ENCODE results near the gene ZNF277.

Gene ZNF277

DNA sequence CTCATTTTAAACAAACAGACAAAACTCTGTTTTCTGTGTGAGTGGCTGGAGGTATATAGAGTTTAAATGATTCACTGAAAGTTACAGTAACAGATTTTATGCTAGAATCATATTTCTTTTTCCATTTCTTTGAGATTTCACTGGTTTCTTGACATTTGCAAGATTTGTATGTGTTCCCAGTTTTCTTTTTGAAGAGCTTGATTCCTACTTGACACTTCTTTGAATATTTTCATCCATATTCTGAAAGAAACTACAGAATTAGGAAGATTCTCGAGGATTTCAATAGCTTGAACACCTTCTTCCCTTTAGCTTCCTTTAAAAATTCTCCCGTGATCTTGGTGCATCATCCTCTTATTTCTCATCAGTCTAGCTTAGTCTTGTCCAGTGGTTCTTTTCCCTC is 93.6 kb downstream of the ZNF277 start:
- TF ChIP-seq, protein P1, sequence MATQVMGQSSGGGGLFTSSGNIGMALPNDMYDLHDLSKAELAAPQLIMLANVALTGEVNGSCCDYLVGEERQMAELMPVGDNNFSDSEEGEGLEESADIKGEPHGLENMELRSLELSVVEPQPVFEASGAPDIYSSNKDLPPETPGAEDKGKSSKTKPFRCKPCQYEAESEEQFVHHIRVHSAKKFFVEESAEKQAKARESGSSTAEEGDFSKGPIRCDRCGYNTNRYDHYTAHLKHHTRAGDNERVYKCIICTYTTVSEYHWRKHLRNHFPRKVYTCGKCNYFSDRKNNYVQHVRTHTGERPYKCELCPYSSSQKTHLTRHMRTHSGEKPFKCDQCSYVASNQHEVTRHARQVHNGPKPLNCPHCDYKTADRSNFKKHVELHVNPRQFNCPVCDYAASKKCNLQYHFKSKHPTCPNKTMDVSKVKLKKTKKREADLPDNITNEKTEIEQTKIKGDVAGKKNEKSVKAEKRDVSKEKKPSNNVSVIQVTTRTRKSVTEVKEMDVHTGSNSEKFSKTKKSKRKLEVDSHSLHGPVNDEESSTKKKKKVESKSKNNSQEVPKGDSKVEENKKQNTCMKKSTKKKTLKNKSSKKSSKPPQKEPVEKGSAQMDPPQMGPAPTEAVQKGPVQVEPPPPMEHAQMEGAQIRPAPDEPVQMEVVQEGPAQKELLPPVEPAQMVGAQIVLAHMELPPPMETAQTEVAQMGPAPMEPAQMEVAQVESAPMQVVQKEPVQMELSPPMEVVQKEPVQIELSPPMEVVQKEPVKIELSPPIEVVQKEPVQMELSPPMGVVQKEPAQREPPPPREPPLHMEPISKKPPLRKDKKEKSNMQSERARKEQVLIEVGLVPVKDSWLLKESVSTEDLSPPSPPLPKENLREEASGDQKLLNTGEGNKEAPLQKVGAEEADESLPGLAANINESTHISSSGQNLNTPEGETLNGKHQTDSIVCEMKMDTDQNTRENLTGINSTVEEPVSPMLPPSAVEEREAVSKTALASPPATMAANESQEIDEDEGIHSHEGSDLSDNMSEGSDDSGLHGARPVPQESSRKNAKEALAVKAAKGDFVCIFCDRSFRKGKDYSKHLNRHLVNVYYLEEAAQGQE (IDR thresholded peaks at IDR 0.05; ENCODE audit: low read depth): no peak
- no peak for TF ChIP-seq NFIC (IDR thresholded peaks at IDR 0.05)
- TF ChIP-seq CEBPB (IDR thresholded peaks at IDR 0.05): no peak
- no peak for TF ChIP-seq TEAD4 (IDR thresholded peaks at IDR 0.05)
- no peak for TF ChIP-seq TCF12 (IDR thresholded peaks at IDR 0.05; ENCODE audit: low read depth)
- TF ChIP-seq YY1 (IDR thresholded peaks at IDR 0.05; ENCODE audit: low read depth): no peak
- TF ChIP-seq, protein P2, sequence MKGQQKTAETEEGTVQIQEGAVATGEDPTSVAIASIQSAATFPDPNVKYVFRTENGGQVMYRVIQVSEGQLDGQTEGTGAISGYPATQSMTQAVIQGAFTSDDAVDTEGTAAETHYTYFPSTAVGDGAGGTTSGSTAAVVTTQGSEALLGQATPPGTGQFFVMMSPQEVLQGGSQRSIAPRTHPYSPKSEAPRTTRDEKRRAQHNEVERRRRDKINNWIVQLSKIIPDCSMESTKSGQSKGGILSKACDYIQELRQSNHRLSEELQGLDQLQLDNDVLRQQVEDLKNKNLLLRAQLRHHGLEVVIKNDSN (IDR thresholded peaks at IDR 0.05): no peak
- TF ChIP-seq TAF1 (IDR thresholded peaks at IDR 0.05; ENCODE audit: low read depth): no peak
- TF ChIP-seq FOXM1 (IDR thresholded peaks at IDR 0.05; ENCODE audit: borderline replicate concordance, low read depth): no peak
- TF ChIP-seq ZBTB7A (IDR thresholded peaks at IDR 0.05; ENCODE audit: low read depth): no peak
- no peak for TF ChIP-seq RAD21 (IDR thresholded peaks at IDR 0.05; ENCODE audit: low read depth)
- TF ChIP-seq CREB1 (IDR thresholded peaks at IDR 0.05; ENCODE audit: low read depth): no peak
- TF ChIP-seq EGR1 (IDR thresholded peaks at IDR 0.05): no peak

- TF ChIP-seq, protein P3, sequence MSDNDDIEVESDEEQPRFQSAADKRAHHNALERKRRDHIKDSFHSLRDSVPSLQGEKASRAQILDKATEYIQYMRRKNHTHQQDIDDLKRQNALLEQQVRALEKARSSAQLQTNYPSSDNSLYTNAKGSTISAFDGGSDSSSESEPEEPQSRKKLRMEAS (IDR thresholded peaks at IDR 0.05): no peak
- TF ChIP-seq, protein P2 (IDR thresholded peaks at IDR 0.05): no peak
- no peak for TF ChIP-seq ZBTB7A (IDR thresholded peaks at IDR 0.05; ENCODE audit: low read depth)
- no peak for TF ChIP-seq CEBPB (IDR thresholded peaks at IDR 0.05)
- TF ChIP-seq FOXM1 (IDR thresholded peaks at IDR 0.05; ENCODE audit: borderline replicate concordance, low read depth): no peak
- TF ChIP-seq EP300 (IDR thresholded peaks at IDR 0.05; ENCODE audit: borderline replicate concordance): no peak
- TF ChIP-seq, protein P1 (IDR thresholded peaks at IDR 0.05; ENCODE audit: low read depth): no peak
Observed at GRCh38 chr7:112300831-112301407, 94.4 kb downstream of the ZNF277 start.

- TF ChIP-seq YY1 (IDR thresholded peaks at IDR 0.05; ENCODE audit: low read depth) (no peak), RAD21 (IDR thresholded peaks at IDR 0.05; ENCODE audit: low read depth) (no peak), ZBTB7A (IDR thresholded peaks at IDR 0.05; ENCODE audit: low read depth) (no peak)
Observed at GRCh38 chr7:112302566-112302965, 96.1 kb downstream of the ZNF277 start.

DNA sequence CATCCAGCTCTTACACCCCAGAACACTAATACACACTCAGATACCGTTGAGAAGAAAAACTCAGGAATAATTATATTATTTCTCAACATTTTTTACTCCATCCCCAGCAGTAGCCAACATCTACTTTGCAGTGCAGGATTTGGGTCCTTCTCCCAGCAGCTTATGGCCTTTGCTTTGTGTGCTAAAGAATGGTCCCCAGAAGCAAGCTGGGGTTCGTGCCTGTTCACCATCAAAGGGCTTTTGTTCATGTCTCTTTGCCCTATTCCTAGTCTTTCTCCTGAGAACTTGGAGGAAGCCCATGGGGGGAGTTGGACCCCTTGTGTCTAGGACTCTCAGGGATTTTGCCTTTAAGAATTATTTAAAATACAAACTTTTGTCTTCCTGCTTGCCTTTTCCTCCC is 100.4 kb downstream of the ZNF277 start:
- TF ChIP-seq TEAD4 (IDR thresholded peaks at IDR 0.05): no peak
- TF ChIP-seq CEBPB (IDR thresholded peaks at IDR 0.05): no peak
- TF ChIP-seq TCF12 (IDR thresholded peaks at IDR 0.05; ENCODE audit: low read depth): no peak
- no peak for TF ChIP-seq ZBTB7A (IDR thresholded peaks at IDR 0.05; ENCODE audit: low read depth)
- TF ChIP-seq, protein P1 (IDR thresholded peaks at IDR 0.05; ENCODE audit: low read depth): no peak
- TF ChIP-seq TAF1 (IDR thresholded peaks at IDR 0.05; ENCODE audit: low read depth): no peak
- TF ChIP-seq, protein P2 (IDR thresholded peaks at IDR 0.05): no peak
- TF ChIP-seq, protein P3 (IDR thresholded peaks at IDR 0.05): no peak
- TF ChIP-seq NFIC (IDR thresholded peaks at IDR 0.05): no peak
- TF ChIP-seq EP300 (IDR thresholded peaks at IDR 0.05; ENCODE audit: borderline replicate concordance): no peak
- no peak for TF ChIP-seq RAD21 (IDR thresholded peaks at IDR 0.05; ENCODE audit: low read depth)
- TF ChIP-seq EGR1 (IDR thresholded peaks at IDR 0.05): no peak
- TF ChIP-seq YY1 (IDR thresholded peaks at IDR 0.05; ENCODE audit: low read depth): no peak
- no peak for TF ChIP-seq FOXM1 (IDR thresholded peaks at IDR 0.05; ENCODE audit: borderline replicate concordance, low read depth)
- no peak for TF ChIP-seq CREB1 (IDR thresholded peaks at IDR 0.05; ENCODE audit: low read depth)
